ENCODE measurements around the gene CTDP1.
"Not testable (repeated sequence)": the region's sequence is repeated elsewhere in the genome, so short reads cannot be mapped to it uniquely, and the experiment has no call there.

CTDP1 gene

GRCh38 chr18:79730804-79731203 lies 51.2 kb downstream of the CTDP1 start:
- TF ChIP-seq JUND (IDR thresholded peaks at IDR 0.05; ENCODE audit: low read depth) = no peak
- in situ Hi-C loops (cut with HindIII; ENCODE audit: low pct_unique_long_range_greater_than_20kb, low sequenced_read_pairs) = no loop called here
- no peak for DNase-seq (ENCODE audit: low read depth in 1 of 2, low spot score in 1 of 2)

- in situ Hi-C loops (cut with HindIII; ENCODE audit: low pct_unique_long_range_greater_than_20kb, low sequenced_read_pairs) = not testable (repeated sequence)
- DNase-seq (ENCODE audit: low read depth in 1 of 2, low spot score in 1 of 2) = peak in 1 of 2 experiments; percentile 9
These were observed 52.5 kb downstream of the CTDP1 start for GRCh38 chr18:79731881-79732720.

- DNase-seq (ENCODE audit: low read depth in 1 of 2, low spot score in 1 of 2) = peak in 1 of 2 experiments; percentile 5
- in situ Hi-C loops (cut with HindIII; ENCODE audit: low pct_unique_long_range_greater_than_20kb, low sequenced_read_pairs) = no loop called here
- no peak for TF ChIP-seq JUND (IDR thresholded peaks at IDR 0.05; ENCODE audit: low read depth)
These were observed 53.1 kb downstream of the CTDP1 start for GRCh38 chr18:79732721-79733025.

- no peak for DNase-seq (ENCODE audit: low read depth in 1 of 2, low spot score in 1 of 2)
- in situ Hi-C loops (cut with HindIII; ENCODE audit: low pct_unique_long_range_greater_than_20kb, low sequenced_read_pairs) = no loop called here
- no peak for TF ChIP-seq JUND (IDR thresholded peaks at IDR 0.05; ENCODE audit: low read depth)
These were observed 53.6 kb downstream of the CTDP1 start for GRCh38 chr18:79733135-79733701.

- no peak for TF ChIP-seq JUND (IDR thresholded peaks at IDR 0.05; ENCODE audit: low read depth)
- DNase-seq (ENCODE audit: low read depth in 1 of 2, low spot score in 1 of 2) = no peak
- in situ Hi-C loops (cut with HindIII; ENCODE audit: low pct_unique_long_range_greater_than_20kb, low sequenced_read_pairs) = no loop called here
These were observed 54.6 kb downstream of the CTDP1 start for GRCh38 chr18:79733986-79734770.

- no peak for DNase-seq (ENCODE audit: low read depth in 1 of 2, low spot score in 1 of 2)
- TF ChIP-seq JUND (IDR thresholded peaks at IDR 0.05; ENCODE audit: low read depth) = no peak
- in situ Hi-C loops (cut with HindIII; ENCODE audit: low pct_unique_long_range_greater_than_20kb, low sequenced_read_pairs) = no loop called here
These were observed 55.7 kb downstream of the CTDP1 start for GRCh38 chr18:79735071-79735980.

GRCh38 chr18:79736230-79736629 lies 56.6 kb downstream of the CTDP1 start:
- in situ Hi-C loops (cut with HindIII; ENCODE audit: low pct_unique_long_range_greater_than_20kb, low sequenced_read_pairs) = no loop called here
- DNase-seq (ENCODE audit: low read depth in 1 of 2, low spot score in 1 of 2) = no peak
- no peak for TF ChIP-seq JUND (IDR thresholded peaks at IDR 0.05; ENCODE audit: low read depth)

GRCh38 chr18:79736846-79737245 lies 57.2 kb downstream of the CTDP1 start:
- in situ Hi-C loops (cut with HindIII; ENCODE audit: low pct_unique_long_range_greater_than_20kb, low sequenced_read_pairs) = no loop called here
- no peak for DNase-seq (ENCODE audit: low read depth in 1 of 2, low spot score in 1 of 2)
- TF ChIP-seq JUND (IDR thresholded peaks at IDR 0.05; ENCODE audit: low read depth) = no peak

- in situ Hi-C loops (cut with HindIII; ENCODE audit: low pct_unique_long_range_greater_than_20kb, low sequenced_read_pairs) = no loop called here
- DNase-seq (ENCODE audit: low read depth in 1 of 2, low spot score in 1 of 2) = no peak
- no peak for TF ChIP-seq JUND (IDR thresholded peaks at IDR 0.05; ENCODE audit: low read depth)
These were observed 57.8 kb downstream of the CTDP1 start for GRCh38 chr18:79737426-79737825.

- TF ChIP-seq JUND (IDR thresholded peaks at IDR 0.05; ENCODE audit: low read depth) = no peak
- in situ Hi-C loops (cut with HindIII; ENCODE audit: low pct_unique_long_range_greater_than_20kb, low sequenced_read_pairs) = no loop called here
- DNase-seq (ENCODE audit: low read depth in 1 of 2, low spot score in 1 of 2) = no peak
These were observed 58.4 kb downstream of the CTDP1 start for GRCh38 chr18:79738041-79738461.

GRCh38 chr18:79738581-79739439 lies 59.2 kb downstream of the CTDP1 start:
- no peak for TF ChIP-seq JUND (IDR thresholded peaks at IDR 0.05; ENCODE audit: low read depth)
- DNase-seq (ENCODE audit: low read depth in 1 of 2, low spot score in 1 of 2) = no peak
- in situ Hi-C loops (cut with HindIII; ENCODE audit: low pct_unique_long_range_greater_than_20kb, low sequenced_read_pairs) = no loop called here

Measured in T47D (cell line).